ELR (cell line): ENCODE data around the gene SLC10A3.

ENCODE experiments used
- DNase-seq: peaks from one replicate; pipeline ENCODE4 v3.0.0-alpha.2; 2015; ENCODE audit warnings: low read depth

The SLC10A3 gene

GRCh38 chrX:154439841-154440240 lies 50.6 kb downstream of the SLC10A3 start:
- DNase-seq = no peak

GRCh38 chrX:154437971-154438893 lies 52.2 kb downstream of the SLC10A3 start:
- peak; percentile 24 for DNase-seq
